ENCODE results near the gene HAP1.

DNA sequence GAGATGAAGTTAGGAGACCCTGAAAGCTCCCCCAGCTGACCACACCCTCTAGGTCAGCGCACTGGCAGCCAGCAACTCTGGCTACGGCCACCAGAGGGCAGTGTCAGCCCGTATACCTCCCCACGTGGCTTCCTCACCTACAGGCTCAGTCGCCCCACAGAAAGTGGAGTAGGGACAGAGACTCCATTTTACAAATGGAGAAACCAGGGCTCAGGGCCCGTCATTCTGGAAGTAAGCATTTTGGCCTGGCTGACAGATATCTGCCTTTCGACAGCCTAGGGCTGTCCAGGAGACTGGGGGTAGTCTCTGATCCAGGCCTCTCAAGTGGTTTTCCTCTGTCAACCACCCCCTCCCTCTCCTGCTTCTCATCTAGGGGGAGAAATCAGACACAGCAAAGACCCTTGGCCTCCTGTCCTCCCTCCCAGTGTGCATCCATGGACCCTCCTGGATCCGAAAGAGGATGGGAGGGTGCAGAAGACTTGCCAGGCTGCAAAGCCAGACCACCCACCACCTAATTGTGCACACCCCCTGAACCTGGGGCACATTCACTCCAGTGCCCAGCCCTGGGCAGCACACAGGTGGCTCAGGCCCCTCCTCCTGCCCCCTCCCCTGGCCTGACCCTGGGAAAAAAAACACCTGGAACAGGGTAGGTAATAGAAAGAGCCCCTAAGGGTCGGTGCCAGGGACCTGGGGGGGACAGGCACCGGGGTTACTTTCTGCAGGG is 3.8 kb upstream of the HAP1 start:
- TF ChIP-seq, protein P1, sequence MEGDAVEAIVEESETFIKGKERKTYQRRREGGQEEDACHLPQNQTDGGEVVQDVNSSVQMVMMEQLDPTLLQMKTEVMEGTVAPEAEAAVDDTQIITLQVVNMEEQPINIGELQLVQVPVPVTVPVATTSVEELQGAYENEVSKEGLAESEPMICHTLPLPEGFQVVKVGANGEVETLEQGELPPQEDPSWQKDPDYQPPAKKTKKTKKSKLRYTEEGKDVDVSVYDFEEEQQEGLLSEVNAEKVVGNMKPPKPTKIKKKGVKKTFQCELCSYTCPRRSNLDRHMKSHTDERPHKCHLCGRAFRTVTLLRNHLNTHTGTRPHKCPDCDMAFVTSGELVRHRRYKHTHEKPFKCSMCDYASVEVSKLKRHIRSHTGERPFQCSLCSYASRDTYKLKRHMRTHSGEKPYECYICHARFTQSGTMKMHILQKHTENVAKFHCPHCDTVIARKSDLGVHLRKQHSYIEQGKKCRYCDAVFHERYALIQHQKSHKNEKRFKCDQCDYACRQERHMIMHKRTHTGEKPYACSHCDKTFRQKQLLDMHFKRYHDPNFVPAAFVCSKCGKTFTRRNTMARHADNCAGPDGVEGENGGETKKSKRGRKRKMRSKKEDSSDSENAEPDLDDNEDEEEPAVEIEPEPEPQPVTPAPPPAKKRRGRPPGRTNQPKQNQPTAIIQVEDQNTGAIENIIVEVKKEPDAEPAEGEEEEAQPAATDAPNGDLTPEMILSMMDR (IDR thresholded peaks at IDR 0.05; ENCODE audit: control extremely low read depth in 1 of 3, insufficient read depth in 1 of 3, low read depth in 1 of 3, low read length in 3 of 3) = peak; percentile 97 to 99 (median 98)
- TF ChIP-seq USF2 (IDR thresholded peaks at IDR 0.05; ENCODE audit: low read length) (peak; percentile 50), ZNF274 (IDR thresholded peaks at IDR 0.05; ENCODE audit: borderline replicate concordance, extremely low read depth, low read length) (no peak), POLR2A (IDR thresholded peaks at IDR 0.05; ENCODE audit: control extremely low read depth in 1 of 2, low read depth in 2 of 2, low read length in 2 of 2) (0 out of 3 replicates have a peak, but pooled peaks of 1 of the 2 experiments have one; percentile 19), EZH2 (IDR thresholded peaks at IDR 0.05; ENCODE audit: low read depth, low read length, severe bottlenecking) (no peak), RFX5 (IDR thresholded peaks at IDR 0.05; ENCODE audit: borderline replicate concordance, low read depth, low read length) (no peak), ATF2 (IDR thresholded peaks at IDR 0.05; ENCODE audit: low read length) (no peak; the same call in 1 of the 2 replicates), GABPA (IDR thresholded peaks at IDR 0.05; ENCODE audit: borderline replicate concordance, insufficient read depth, low read length) (no peak; the same call in 1 of the 2 replicates), EGR1 (IDR thresholded peaks at IDR 0.05; ENCODE audit: borderline replicate concordance, low read depth, low read length) (no peak), KDM5A (IDR thresholded peaks at IDR 0.05; ENCODE audit: low read length) (no peak), JUND (IDR thresholded peaks at IDR 0.05; ENCODE audit: low read length) (no peak), CREB1 (IDR thresholded peaks at IDR 0.05) (no peak)
- TF ChIP-seq, protein P2, sequence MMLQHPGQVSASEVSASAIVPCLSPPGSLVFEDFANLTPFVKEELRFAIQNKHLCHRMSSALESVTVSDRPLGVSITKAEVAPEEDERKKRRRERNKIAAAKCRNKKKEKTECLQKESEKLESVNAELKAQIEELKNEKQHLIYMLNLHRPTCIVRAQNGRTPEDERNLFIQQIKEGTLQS (IDR thresholded peaks at IDR 0.05; ENCODE audit: insufficient read depth, low read depth, low read length) = peak; percentile 60
- TF ChIP-seq, protein P3, sequence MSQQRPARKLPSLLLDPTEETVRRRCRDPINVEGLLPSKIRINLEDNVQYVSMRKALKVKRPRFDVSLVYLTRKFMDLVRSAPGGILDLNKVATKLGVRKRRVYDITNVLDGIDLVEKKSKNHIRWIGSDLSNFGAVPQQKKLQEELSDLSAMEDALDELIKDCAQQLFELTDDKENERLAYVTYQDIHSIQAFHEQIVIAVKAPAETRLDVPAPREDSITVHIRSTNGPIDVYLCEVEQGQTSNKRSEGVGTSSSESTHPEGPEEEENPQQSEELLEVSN (IDR thresholded peaks at IDR 0.05) = peak; percentile 32; the same call in 1 of the 2 replicates

Data from H1 (cell line).